Activated T-cell treated with anti-CD3 and anti-CD28 coated beads for 1 hour (primary cell): ENCODE results near the gene KCNT2.

Source experiments
- DNase-seq: peaks from one replicate; pipeline ENCODE4 v3.0.0-alpha.2; 2020; ENCODE audit warnings: low read depth

KCNT2 gene

DNA sequence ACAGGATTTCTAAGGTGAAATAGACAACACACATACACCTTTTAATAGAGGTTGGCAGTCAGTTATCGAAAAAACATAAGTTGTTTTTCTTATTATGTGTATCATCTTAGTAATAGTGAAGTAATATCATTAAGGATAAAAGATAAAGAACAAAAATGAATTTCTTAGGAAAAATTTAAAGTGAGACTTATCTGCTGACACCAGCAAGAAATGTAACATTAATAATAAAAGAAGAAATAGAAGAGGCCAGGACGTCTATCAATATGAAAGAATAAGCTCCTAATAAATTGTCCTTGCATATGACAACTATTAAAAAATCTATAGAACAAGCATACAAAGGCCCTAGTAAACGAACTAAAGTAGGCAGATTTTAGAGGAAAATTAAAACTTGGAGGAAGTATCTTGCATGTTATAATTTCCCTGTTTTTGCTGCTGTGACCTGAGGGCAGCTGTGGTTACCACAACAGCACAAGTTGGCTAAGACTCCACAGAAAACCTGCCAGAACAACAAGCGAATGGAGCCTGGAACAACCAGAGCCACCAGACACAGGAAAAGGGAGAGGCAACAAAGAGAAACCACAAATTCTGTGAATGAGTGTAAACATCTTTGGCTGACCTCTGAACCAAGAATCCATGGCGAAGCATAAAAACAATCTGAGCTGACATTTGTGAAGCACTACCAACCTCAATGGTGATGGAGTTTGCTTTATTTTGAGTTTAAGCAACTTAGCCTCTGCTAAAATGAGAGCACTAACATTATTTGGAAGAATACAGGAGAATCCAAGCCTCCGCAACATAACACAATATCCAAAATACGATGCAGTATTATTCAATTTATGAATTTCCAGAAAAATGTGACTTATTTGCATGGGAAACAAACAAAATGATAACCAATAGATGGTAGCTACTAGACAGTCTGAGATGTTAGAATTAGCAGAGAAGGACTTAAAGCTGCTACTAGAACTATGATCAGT, 207.5 kb downstream of the KCNT2 start:
- no peak for DNase-seq

DNA sequence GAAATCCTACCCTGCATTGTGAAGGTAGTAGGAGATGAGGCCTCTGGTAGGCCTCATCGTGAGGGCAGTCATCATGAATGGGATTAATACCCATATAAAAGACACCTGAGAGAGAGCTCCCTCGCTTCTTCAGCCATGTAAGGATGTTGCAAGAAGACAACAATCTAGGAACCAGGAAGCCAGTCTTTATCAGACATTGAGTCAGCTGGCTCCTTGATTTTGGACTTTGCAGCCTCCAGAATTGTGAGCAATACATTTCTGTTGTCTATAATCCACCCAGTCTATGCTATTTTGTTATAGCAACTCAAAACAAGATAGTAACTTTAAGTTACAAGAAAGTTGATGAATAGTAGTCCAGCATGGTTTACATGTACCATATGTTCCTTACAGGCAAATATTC, 208.5 kb downstream of the KCNT2 start:
- no peak for DNase-seq

DNA sequence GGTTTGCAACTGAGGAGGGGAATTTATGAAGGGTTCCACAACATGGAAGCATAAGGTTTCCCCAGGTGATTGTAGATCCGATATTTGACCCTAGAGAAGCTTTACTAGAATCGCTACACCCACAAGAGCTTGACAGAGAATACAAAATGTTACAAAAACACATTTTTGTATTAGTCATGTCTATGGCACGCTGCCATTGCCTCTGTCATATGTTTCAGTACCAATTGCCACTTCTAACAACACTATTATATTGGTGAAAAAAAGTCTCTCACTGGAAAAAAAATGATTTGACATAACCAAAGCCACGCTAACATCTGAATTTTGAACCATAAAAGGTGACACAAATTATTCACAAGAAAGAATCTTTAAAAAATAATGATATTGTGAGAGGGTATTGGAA, 214.5 kb downstream of the KCNT2 start:
- DNase-seq: no peak

DNA sequence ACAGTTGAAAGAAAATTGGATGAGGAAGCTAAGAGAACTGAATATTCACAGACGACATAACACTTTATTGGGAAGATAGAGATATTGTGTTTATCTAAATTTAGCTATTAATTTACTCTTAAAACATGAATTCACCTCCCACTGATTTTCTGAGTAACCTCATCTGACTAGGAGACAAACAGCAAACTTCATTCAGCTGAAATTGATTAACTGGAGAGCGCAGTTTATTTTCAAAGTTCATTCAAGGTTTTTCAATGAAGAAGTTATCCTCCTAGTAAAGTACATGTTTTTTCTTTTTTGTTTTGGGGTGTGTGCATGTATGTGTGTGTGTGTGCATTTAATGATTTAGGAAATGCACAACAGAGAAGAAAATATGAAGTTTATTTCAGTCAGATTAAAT, 215.0 kb downstream of the KCNT2 start:
- DNase-seq: no peak

DNA sequence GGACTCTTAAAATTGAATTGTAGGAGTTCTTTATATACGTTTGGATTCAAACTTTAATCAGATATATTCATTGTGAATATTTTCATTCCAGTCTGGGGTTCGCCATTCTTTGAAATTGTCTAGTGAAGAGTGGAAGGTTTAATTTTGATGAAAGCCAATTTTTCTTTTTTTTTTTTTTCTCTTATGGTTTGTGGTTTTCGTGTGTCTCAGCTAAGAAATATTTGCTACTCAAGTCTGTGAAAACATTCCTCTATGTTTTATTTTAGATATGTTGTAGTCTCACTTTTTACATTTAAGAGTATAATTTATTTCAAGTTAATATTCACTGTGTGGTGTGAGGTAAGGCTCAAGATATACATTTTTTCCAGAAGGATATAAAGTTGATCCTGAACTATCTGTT, 220.5 kb downstream of the KCNT2 start:
- no peak for DNase-seq

DNA sequence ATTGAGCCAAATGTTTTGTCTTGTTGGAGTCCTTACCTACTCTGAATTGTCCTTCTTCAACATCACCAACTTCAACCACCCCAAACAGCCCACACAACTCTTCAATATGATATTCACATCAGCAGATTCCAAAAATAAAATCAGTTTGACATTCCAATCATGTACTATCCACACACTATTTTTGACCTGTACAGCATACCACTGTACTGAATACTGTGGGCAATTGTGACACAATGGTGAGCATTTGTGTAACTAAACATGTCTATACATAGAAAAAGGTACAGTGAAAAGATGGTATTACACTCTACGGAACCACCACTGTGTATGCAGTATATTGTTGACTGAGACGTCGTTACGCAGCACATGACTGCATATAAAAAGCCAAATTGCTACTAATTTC, 223.1 kb downstream of the KCNT2 start:
- no peak for DNase-seq

DNA sequence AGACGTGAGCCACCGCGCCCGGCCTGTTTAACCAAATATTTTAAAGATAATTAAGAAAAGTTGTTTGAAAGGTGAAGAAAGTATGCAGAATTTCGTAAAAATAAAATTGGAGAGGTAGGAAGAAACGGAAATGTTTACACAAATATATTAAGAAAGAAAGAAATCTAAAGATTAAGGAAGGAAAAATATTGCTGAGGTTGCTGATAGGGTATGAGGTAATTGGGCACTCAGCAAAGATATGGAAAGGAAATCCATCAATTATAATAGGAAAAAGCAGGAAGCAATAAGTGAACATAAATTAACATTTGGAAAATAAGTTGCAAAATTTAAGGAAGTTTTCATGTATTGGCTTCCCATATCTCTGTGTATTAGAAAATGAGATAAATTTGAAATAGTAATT, 225.9 kb downstream of the KCNT2 start:
- no peak for DNase-seq

DNA sequence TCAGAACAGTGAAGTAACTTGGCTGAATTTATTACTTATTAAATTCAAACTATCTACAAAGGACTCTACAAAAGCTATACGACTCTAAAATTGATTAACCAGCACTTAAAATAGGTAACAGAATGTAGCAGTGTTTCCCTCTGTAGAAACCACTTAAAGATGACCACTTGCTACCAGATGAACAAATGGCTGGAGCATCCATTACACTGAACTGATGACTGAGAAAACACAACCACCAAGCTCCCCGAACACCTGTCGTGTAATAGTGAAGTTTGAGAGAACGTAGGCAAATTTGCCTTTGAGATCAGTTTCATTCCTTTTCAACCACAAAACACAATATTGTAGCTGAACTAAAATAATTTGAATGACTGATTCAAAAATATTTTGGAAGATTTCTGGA, 226.7 kb downstream of the KCNT2 start:
- DNase-seq: no peak

DNA sequence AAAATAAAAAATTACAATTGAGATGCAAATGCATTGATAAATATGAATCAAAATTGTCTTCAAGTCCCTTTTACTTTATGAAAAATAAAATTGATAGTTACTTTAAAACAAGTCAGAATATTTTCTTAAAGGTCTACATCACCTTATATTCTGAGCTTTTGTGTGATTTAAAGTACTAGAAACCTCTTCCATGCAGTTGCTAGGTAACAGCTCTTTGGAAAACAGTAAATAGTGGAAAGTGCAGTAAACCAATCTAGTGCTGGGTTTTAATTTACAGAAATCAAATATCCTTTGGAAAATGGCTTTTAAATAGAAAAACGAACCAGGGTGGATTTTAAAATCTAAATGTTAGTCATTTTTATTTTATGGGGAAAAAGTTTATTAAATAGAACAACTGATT, 227.9 kb downstream of the KCNT2 start:
- no peak for DNase-seq

DNA sequence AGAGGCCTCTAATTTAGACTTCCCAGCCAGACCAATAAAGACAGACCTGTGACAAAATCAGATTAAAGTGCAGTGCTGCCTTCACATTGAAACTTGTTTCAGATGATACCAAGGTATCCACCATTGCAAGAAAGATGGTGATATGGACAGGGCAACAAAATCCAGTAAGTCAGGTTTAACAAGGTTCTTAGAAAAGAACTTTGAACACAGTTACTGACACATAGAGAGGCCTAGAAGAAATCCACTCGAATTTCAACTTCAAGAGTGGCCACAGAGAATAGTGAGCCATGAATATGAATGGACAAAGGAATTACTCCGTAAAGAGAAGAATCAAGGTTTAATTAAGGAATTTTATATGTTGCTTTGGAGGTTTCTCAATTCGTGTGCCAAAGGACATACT, 230.4 kb downstream of the KCNT2 start:
- no peak for DNase-seq

DNA sequence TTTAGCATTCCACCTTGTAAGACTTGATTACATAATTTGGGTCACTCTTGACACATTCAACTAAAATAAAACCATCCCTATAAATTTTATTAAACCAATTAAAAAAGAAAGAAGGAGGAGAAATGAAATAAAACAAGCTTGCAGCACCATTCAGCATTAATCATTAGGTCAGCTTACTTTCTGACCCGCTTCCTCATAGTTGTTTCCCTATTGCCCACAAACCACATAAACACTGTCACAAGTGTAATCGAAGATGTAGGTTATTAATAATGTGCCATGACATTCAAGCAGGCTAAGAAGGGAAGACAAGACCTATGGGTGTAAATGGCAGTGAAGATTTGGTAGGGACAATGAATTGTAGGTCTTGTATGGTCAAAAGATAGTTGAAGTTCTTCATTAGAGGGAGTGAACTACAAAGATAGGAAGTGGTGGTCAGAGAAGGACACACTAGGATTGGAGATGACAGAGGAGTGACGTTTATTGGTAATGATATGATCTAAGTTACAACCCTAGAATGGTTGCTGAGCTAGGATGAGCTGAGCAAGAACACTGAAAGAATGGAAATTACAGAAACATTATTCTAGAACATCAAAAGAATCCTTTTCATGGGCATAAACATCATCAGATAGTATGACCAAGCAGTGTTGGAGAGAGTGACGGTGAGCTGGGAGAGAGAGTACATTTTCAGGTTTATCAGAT, 231.5 kb downstream of the KCNT2 start:
- no peak for DNase-seq

DNA sequence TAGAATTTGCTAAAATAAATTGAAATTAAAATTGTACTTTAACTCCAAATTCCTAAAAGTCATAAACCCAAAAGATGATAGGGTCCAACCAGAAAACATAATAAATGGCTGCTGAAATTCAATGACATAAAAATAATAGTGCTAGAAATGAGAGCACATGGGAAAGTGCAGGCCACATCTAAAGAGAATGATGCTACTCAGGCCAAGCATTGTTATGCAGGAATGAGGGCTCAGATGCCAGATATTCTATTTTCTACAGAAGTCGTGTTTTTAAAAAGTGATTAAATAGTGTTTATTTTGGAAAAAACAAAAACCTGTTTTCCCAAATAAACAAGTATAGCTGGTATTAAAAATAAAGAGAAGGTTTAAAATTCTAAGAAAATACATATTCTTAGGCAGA, 234.4 kb downstream of the KCNT2 start:
- no peak for DNase-seq

DNA sequence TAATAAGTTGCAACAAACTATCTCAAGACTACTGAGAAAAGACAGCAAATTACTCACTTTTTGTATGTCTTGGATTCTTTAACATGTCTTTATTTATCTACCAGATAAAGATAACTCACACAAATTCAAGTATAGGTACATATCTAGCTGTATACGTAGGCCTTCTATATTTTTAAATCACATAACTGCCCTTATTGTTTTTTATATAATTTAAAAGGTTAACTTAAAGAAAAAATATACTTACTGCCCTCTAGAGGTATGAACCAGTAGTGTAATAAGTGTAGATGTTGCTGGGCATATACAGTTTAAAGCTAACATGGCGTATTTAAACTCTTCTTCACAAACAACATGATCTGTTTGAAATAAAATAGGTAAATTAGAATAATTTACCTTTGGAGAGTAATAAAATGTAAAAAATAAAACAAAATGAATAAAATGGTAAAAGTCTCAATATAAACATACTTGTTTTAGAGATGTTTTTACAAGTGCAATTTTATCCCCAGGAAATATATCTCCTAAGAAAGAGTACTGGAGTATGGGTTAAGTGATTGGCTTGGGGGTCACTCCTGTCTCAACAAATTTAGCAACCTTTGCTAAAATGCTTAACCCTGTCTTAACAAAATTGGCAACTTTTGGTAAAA, 235.2 kb downstream of the KCNT2 start:
- DNase-seq: no peak

DNA sequence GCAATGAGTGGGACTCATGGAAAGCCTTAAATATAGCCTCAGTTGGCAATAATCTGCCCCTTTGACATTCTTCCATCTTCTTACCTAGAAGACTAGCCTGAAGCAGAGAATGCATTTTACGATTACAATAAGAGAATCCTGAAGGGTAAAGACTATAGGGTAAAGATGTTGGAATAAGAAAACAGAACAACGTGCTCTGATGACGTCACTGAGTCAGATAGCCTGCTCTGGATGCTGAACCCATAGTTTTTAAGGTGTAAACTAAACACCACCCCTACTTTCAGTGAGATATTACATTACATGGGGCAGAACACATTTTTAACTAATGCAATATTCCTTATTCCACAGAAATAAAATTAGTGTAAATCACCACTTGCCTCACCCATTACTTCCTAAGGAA, 240.4 kb downstream of the KCNT2 start:
- DNase-seq: no peak

DNA sequence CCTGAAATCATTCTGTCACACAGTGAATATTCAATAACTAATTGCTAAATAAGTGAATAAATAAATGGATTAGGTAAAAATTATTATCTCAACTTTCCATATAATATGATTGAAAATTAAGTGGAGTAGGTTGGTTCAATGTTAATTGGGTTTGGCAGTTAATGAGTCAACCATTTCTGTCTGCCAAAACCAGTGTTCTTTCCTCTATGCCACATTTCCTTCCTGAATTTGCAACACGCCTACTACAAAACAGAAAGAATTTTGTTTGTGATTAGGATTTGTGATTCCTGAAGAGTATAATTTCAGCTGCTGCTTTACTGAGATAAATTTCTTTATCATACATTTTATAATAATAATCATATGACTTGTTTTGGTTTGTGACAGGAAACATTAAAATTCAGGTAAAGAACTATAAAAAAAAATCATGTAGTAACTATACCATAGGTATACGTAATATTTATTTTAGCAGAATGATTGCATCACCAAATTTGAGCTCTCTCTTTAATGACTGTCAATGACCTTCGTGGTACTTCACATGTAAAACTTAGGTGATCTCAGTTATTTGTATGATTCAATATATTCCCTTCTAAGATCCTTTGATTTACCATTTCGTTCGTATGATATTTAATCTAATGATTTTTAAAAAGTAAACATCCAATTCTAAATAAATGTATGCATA, 241.3 kb downstream of the KCNT2 start:
- DNase-seq: no peak

DNA sequence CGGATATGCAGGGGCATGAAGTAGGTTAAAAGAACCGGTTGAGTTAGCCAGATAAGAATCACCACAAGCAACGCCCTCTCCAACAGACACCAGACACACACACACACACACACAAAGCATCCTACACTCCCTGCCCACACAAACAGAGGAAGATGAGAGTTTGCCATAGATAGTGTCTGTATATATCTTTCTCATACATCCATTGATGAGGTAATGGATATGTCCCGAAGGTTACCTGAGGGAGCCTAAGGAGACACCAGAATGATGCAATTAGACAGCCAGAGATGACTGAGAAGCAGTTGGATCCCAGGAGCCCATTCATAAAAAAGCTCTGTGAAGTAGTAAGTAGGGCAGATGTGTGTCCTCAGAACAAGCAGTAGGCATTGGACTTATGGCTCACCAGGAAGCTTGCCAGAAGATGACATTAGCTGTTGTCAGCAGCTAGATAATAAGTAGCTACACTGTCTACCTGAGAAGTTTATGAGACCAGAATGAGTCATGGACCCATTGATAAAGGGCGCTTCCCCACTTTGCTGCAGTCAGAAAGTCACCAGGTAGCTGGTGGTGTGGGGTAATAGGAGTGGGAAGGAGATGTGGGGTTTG, 247.0 kb downstream of the KCNT2 start:
- no peak for DNase-seq

DNA sequence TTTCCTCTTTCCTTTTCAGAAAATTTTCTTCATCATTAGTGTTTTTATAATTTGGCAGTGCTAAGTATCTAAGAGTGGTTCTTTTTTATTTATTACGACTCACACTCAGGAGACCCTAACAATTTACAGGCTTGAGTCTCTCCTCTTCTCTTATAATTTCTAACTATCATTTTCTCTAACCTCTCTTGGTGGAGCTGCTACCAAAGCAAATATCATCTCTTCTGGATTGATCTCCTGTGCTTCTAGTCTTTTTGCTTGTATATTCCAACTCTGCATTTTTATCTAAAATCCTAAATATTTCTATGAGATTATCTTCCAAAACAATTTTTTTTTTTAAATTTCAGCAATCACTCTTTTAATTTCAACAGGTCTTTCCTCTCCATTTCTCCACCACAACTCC, 250.3 kb downstream of the KCNT2 start:
- no peak for DNase-seq

DNA sequence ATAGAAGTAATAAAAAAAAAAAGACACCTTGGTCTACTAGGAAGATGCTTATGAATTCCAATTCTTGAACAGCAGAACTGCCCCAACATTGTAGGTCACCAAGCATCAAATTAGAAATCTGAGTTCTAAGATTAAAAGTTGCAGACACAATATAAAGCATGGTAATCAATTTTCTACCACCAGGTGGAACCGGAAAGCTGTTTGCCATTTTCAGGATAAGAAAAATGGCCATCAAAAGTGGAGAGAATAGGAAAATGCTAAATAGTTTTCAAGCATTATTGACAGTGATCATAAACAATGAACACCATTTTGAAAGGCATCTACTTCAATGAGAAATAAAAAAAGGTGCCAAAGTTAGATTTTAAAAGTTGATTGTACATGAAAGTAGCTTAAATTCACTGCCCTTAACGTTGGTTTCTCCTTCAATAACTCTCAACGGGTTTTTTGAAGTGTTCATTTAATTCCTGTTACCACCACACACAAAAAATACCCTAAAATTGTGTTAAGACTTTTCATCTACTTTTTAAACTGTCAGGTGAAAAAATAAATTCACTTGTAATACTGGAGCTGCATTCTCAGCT, 252.9 kb downstream of the KCNT2 start:
- DNase-seq: no peak

DNA sequence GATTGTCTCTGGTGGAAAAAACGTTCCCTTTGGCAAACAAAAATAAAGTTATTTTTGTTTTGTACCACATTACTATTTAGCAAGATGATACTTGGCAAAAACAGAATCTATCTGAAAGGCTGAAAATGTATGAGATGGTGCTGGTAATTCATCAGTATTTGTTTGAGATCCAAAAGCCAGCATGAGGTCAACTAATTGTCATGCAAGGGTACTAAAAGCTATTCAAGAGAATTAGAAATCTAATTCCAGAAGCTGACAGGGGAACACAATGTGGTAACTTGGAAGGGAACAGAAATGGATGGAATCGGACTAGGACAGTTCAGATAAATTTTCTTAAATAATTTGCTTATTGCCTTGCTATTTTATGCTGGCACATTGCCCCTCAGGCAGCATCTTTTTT, 263.8 kb downstream of the KCNT2 start:
- no peak for DNase-seq

DNA sequence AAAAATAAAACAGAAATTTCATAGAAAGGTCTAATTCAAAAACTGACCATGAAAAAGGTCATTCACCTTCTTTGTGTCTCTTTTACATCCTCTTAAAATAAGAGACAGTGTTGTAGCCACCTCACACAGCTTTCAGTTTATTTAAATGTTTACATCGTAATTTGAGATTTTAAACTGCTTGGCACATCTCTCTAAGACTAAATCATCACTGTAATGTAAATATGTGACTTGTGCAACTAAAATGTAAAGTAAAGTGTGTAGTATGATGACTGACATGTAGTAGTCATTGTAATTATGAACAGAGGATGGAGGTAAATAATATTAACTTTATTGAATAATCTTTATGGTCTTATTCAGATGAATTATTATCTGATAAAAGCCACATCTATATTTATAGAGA, 283.9 kb downstream of the KCNT2 start:
- no peak for DNase-seq

DNA sequence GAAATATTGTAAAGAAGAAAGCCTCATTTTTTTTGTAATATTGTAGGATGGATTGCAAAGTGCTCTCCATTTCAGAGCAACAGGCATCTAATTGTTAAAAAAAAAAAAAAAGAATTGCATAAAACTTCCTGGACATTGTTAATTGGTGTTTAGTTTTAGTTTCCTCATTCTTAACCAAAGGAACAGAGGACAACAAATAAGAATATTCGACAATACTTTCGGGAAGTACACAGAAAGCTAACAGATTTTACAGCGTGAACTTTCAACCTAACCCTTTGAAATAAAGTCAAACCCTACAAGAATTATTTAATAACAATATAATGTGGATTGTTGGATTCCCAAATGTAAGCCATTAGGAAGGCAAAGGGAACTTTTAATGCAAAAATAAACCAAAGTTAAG, 284.4 kb downstream of the KCNT2 start:
- DNase-seq: no peak

DNA sequence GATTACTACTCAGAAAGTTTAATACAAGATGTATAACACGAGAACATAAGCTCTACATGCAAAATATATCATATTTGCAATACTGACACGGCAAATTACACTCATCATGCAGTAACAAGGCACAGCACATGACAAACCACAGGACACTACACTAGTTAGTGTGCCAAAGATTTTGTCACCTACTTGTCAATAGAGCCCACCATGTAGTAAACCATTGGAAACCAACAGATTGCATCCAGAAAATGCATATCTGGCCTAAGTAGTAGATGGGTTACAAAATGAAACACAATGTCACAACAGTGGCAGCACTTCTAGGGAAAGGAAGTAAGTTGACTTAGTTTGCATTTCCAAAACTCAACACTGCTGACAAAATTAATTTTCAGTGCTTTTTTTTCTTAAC, 288.9 kb downstream of the KCNT2 start:
- DNase-seq: no peak
